Activated naive CD4-positive, alpha-beta T cell treated with Interleukin-2 at 50 U/mL for 16 hours (primary cell): Measurements from ENCODE around the gene DKK1.

Experiments
- DNase-seq: peaks from one replicate; pipeline ENCODE4 v3.0.0-alpha.2; 2020

The DKK1 gene

GRCh38 chr10:52313933-52314821, at the start of gene DKK1:
TSS of gene DKK1 (plus strand) at chr10:52314281. CDS start at chr10:52314435, 154 bp downstream.
- no peak for DNase-seq

GRCh38 chr10:52265131-52265926, 48.8 kb upstream of the DKK1 start:
- no peak for DNase-seq

- DNase-seq: no peak
Observed at GRCh38 chr10:52266858-52267257, 47.2 kb upstream of the DKK1 start.

GRCh38 chr10:52268790-52269189, 45.3 kb upstream of the DKK1 start:
- DNase-seq: no peak

- no peak for DNase-seq
Observed at GRCh38 chr10:52269233-52269632, 44.8 kb upstream of the DKK1 start.

- no peak for DNase-seq
Observed at GRCh38 chr10:52276163-52276562, 37.9 kb upstream of the DKK1 start.

- DNase-seq: no peak
Observed at GRCh38 chr10:52276986-52277385, 37.1 kb upstream of the DKK1 start.

GRCh38 chr10:52279546-52279945, 34.5 kb upstream of the DKK1 start:
- DNase-seq: no peak

GRCh38 chr10:52280051-52280450, 34.0 kb upstream of the DKK1 start:
- no peak for DNase-seq

GRCh38 chr10:52283174-52283573, 30.9 kb upstream of the DKK1 start:
- DNase-seq: no peak

GRCh38 chr10:52284416-52285013, 29.6 kb upstream of the DKK1 start:
- DNase-seq: no peak

- DNase-seq: no peak
Observed at GRCh38 chr10:52287866-52288265, 26.2 kb upstream of the DKK1 start.

GRCh38 chr10:52297747-52298146, 16.3 kb upstream of the DKK1 start:
- no peak for DNase-seq

- DNase-seq: no peak
Observed at GRCh38 chr10:52300599-52301277, 13.3 kb upstream of the DKK1 start.

GRCh38 chr10:52308251-52309031, 5.6 kb upstream of the DKK1 start:
- DNase-seq: no peak

GRCh38 chr10:52312942-52313255, 1.2 kb upstream of the DKK1 start:
- DNase-seq: no peak

- DNase-seq: no peak
Observed at GRCh38 chr10:52313256-52313932, 687 bp upstream of the DKK1 start.

GRCh38 chr10:52314822-52315552, 906 bp downstream of the DKK1 start:
- DNase-seq: no peak

GRCh38 chr10:52316001-52316400, 1.9 kb downstream of the DKK1 start:
- no peak for DNase-seq

GRCh38 chr10:52316500-52316899, 2.4 kb downstream of the DKK1 start:
- DNase-seq: no peak

- DNase-seq: no peak
Observed at GRCh38 chr10:52318136-52318701, 4.1 kb downstream of the DKK1 start.
